ENCODE results near the gene TMEM106C.

TMEM106C gene

DNA sequence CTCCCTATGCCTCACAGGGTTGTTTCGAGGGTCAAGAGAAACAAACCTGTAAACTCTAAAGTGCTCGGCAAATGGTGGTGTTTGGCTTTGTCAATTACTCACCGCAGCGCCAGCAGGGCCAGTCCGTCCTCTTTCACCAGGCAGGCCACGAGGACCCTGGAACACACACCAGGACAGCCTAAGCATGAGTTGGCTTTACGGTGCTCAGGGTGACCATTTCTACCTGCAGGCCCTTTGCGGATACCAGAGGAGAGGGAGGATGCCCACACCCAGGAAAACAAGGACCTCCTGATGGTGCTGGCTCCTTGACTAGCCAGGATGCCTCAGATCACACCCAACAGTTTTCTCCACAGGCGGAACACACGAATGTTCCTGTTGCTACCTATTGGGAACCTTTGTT, 29.4 kb downstream of the TMEM106C start:
- Histone ChIP-seq H3K9me3 (ENCODE audit: severe bottlenecking) (no peaks in the 10 kb centered on the region), H3K27me3 (ENCODE audit: insufficient read depth, low read depth, severe bottlenecking) (no peaks in the 10 kb centered on the region), H3K4me3 (ENCODE audit: low read depth, low read length) (no peak overlapping the region), H3K36me3 (no peaks in the 10 kb centered on the region), H3K27ac (no peak overlapping the region)
- no peak for DNase-seq
- TF ChIP-seq, protein P1, sequence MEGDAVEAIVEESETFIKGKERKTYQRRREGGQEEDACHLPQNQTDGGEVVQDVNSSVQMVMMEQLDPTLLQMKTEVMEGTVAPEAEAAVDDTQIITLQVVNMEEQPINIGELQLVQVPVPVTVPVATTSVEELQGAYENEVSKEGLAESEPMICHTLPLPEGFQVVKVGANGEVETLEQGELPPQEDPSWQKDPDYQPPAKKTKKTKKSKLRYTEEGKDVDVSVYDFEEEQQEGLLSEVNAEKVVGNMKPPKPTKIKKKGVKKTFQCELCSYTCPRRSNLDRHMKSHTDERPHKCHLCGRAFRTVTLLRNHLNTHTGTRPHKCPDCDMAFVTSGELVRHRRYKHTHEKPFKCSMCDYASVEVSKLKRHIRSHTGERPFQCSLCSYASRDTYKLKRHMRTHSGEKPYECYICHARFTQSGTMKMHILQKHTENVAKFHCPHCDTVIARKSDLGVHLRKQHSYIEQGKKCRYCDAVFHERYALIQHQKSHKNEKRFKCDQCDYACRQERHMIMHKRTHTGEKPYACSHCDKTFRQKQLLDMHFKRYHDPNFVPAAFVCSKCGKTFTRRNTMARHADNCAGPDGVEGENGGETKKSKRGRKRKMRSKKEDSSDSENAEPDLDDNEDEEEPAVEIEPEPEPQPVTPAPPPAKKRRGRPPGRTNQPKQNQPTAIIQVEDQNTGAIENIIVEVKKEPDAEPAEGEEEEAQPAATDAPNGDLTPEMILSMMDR (IDR thresholded peaks at IDR 0.05; ENCODE audit: low read depth, low read length) = no peak

DNA sequence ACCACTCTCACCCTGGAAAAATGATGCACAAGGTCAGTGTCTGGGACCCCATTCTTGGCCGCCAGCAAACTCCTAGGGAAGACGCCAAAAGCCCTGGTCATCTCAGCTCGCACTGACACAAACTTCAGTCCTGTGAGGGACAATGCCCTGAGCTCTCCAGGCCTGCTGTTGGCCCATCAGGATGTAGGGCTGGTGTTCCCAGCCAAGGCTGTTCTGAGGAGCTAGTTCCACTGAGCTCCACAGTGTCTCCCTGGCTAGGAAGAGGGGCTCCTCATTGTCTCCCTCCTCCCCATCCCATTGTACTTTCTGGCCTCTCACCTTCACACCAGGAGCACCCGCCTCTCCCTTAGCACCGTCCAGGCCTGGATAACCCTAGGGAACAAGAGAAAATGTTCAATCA, 30.1 kb downstream of the TMEM106C start:
- Histone ChIP-seq H3K9me3 (ENCODE audit: severe bottlenecking) (no peaks in the 10 kb centered on the region), H3K4me3 (ENCODE audit: low read depth, low read length) (no peak overlapping the region), H3K27ac (no peak overlapping the region), H3K27me3 (ENCODE audit: insufficient read depth, low read depth, severe bottlenecking) (no peaks in the 10 kb centered on the region), H3K36me3 (no peaks in the 10 kb centered on the region)
- DNase-seq = no peak
- TF ChIP-seq, protein P1 (IDR thresholded peaks at IDR 0.05; ENCODE audit: low read depth, low read length) = no peak

DNA sequence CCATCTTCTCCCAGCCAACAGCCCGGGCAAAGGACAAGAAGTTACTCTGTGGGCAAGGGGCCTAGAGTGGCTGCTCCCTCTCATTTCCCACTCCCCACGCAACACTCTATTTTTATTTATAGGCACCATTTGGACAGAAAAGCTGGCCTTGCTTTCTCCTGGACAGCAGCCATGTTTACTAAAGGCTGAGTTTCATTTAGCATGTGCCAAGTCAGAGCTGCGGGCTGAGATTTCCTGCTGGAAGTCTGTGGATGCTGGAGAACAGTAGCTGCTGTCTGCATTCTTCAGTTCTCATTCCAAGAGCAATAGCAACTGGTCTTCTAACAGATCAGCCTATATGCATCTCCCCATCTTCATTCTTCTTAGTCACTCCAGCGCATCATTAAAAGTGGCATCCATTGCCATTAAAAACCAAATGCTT, 32.6 kb downstream of the TMEM106C start:
- no peak for DNase-seq
- Histone ChIP-seq H3K9me3 (ENCODE audit: severe bottlenecking) (no peaks in the 10 kb centered on the region), H3K27ac (no peak overlapping the region), H3K4me3 (ENCODE audit: low read depth, low read length) (no peak overlapping the region), H3K27me3 (ENCODE audit: insufficient read depth, low read depth, severe bottlenecking) (no peaks in the 10 kb centered on the region), H3K36me3 (no peaks in the 10 kb centered on the region)
- TF ChIP-seq, protein P1 (IDR thresholded peaks at IDR 0.05; ENCODE audit: low read depth, low read length) = no peak

DNA sequence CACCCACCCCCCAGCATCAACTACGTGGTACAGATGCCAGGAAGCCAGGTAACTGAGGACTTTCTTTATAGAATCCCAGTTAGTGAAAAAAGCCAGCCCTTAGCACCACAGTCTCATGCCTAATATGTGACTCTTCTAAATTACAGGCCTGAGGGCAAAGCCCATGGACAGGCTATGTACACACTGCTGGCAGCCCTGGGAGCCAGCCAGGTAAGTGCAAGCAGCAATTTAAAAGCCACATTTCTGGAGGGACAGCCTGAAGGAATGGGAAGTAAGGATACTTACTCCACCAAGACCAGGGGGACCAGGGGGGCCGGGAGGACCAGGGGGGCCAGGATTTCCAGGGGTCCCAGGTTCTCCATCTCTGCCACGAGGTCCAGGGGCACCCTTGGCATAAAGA, 33.9 kb downstream of the TMEM106C start:
- Histone ChIP-seq H3K27me3 (ENCODE audit: insufficient read depth, low read depth, severe bottlenecking) (peaks cover 8% of the 10 kb centered on the region), H3K9me3 (ENCODE audit: severe bottlenecking) (no peaks in the 10 kb centered on the region), H3K36me3 (no peaks in the 10 kb centered on the region), H3K27ac (no peak overlapping the region), H3K4me3 (ENCODE audit: low read depth, low read length) (no peak overlapping the region)
- TF ChIP-seq, protein P1 (IDR thresholded peaks at IDR 0.05; ENCODE audit: low read depth, low read length) = no peak
- DNase-seq = no peak

DNA sequence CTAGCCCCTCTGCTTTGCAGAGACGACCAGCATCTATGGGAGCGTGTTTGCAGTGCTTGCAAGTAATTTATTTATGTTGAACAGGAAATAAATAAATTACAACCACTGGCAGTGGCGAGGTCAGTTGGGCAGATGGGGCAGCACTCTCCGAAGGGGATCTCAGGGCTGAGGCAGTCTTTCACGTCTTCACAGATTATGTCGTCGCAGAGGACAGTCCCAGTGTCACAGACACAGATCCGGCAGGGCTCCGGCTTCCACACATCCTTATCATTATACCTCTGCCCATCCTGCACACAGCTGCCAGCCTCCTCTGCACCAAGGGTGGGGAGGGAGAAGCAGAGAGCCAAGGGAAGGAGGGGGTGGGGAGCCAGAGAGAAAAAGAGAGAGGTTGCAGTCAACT, 36.4 kb downstream of the TMEM106C start:
- Histone ChIP-seq H3K36me3 (no peaks in the 10 kb centered on the region), H3K27ac (no peak overlapping the region), H3K4me3 (ENCODE audit: low read depth, low read length) (no peak overlapping the region), H3K9me3 (ENCODE audit: severe bottlenecking) (no peaks in the 10 kb centered on the region), H3K27me3 (ENCODE audit: insufficient read depth, low read depth, severe bottlenecking) (peaks cover 33% of the 10 kb centered on the region)
- TF ChIP-seq, protein P1 (IDR thresholded peaks at IDR 0.05; ENCODE audit: low read depth, low read length) = no peak
- no peak for DNase-seq

DNA sequence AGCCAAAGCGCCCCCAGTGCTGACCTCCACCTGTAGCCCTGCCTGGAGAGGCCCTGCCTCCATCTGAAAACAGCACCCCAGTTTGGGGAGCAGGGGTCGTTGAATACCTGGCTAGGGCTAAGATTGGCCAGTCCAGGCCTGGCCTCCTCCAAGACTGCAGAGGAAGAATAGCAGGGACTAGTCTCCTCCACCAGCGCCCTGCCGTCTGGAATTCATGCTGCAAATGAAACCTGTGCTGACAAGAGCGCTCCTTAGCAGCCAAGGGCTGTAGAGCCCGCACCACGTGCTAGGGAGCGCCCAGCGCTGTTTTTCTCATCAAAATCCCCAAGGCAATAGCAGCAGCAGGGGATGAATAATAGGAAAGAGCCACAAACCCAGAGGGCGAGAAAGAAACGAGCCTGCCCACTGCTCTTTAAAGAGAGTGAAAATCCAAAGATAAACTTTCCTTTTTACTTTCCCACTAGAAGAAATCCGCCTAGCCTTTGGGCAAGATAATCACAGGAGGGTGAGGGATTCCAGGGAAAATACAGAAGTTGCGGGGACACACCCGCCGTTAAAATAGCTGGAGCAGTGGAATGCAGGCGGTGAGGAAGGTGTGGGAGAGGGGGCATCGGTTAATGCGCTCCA, 37.6 kb downstream of the TMEM106C start:
- Histone ChIP-seq H3K36me3 (no peaks in the 10 kb centered on the region), H3K4me3 (ENCODE audit: low read depth, low read length) (peak overlapping the region; percentile 52), H3K9me3 (ENCODE audit: severe bottlenecking) (no peaks in the 10 kb centered on the region), H3K27ac (no peak overlapping the region), H3K27me3 (ENCODE audit: insufficient read depth, low read depth, severe bottlenecking) (peaks cover 41% of the 10 kb centered on the region)
- TF ChIP-seq, protein P1 (IDR thresholded peaks at IDR 0.05; ENCODE audit: low read depth, low read length) = no peak
- no peak for DNase-seq

Measured in WERI-Rb-1 (cell line).